ENCODE results near the gene DLEC1.

DLEC1 gene, protein sequence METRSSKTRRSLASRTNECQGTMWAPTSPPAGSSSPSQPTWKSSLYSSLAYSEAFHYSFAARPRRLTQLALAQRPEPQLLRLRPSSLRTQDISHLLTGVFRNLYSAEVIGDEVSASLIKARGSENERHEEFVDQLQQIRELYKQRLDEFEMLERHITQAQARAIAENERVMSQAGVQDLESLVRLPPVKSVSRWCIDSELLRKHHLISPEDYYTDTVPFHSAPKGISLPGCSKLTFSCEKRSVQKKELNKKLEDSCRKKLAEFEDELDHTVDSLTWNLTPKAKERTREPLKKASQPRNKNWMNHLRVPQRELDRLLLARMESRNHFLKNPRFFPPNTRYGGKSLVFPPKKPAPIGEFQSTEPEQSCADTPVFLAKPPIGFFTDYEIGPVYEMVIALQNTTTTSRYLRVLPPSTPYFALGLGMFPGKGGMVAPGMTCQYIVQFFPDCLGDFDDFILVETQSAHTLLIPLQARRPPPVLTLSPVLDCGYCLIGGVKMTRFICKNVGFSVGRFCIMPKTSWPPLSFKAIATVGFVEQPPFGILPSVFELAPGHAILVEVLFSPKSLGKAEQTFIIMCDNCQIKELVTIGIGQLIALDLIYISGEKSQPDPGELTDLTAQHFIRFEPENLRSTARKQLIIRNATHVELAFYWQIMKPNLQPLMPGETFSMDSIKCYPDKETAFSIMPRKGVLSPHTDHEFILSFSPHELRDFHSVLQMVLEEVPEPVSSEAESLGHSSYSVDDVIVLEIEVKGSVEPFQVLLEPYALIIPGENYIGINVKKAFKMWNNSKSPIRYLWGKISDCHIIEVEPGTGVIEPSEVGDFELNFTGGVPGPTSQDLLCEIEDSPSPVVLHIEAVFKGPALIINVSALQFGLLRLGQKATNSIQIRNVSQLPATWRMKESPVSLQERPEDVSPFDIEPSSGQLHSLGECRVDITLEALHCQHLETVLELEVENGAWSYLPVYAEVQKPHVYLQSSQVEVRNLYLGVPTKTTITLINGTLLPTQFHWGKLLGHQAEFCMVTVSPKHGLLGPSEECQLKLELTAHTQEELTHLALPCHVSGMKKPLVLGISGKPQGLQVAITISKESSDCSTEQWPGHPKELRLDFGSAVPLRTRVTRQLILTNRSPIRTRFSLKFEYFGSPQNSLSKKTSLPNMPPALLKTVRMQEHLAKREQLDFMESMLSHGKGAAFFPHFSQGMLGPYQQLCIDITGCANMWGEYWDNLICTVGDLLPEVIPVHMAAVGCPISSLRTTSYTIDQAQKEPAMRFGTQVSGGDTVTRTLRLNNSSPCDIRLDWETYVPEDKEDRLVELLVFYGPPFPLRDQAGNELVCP (N-terminal part only)

DNA sequence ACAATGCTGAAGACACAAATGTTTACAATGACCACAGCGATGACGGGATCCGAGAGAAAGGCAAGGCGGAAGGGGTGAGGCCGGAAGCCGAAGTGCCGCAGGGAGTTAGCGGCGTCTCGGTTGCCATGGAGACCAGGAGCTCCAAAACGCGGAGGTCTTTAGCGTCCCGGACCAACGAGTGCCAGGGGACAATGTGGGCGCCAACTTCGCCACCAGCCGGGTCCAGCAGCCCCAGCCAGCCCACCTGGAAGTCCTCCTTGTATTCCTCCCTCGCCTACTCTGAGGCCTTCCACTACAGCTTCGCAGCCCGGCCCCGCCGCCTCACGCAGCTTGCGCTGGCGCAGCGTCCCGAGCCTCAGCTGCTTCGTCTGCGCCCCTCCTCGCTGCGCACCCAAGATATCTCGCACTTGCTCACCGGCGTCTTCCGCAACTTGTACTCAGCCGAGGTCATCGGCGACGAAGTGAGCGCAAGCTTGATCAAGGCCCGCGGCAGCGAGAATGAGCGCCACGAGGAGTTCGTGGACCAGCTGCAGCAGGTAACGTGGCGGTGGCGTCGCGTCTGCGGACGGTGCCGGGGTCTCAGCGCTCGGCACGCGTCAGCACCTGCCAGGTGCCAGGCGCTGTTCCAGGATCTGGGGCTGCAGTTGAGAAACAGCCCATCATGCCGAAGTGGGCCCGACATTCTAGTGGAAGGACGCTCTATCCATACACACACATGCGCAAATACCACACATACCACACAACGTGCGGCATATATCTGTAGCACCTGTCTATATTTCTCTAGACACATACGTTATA, at the start of gene DLEC1:
Gene DLEC1 (plus strand): TSS at position 108 of the 798 bp plus-strand sequence. CDS start 18 bp downstream, at position 126.
- no peak for DNase-seq

DNA sequence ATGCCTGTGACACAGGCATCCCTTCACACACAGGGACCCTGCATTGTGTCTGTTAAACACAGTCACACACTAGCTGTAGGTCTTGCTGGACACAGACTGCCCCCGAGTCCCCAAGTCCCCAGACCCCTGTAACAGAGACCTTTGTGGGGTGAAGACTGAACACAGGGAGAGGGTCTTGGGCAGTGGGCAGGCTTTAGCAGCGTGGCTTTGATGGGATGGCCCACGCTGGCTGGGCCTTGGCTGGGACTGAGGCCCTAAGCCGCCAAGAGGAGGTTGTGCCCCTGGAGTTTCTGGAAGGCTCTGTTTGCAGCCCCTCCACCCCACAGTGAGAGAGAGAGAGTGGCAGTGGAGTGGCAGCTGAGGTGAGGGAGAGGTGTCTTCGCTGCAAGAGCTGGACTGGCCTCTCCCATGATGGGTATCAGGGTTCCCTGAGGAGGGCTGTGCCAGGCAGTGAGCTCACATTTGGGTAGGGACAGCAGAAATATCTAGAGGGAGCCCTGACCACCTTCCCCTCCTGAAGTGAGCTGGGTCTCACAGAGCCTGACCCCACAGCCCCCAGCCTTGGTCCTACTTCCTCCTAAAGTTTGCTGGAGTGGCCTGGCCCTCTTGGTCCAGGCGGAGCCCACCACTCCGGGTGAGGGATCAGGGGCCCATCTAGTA, 49.1 kb upstream of the DLEC1 start:
- DNase-seq: peak; percentile 36

DNA sequence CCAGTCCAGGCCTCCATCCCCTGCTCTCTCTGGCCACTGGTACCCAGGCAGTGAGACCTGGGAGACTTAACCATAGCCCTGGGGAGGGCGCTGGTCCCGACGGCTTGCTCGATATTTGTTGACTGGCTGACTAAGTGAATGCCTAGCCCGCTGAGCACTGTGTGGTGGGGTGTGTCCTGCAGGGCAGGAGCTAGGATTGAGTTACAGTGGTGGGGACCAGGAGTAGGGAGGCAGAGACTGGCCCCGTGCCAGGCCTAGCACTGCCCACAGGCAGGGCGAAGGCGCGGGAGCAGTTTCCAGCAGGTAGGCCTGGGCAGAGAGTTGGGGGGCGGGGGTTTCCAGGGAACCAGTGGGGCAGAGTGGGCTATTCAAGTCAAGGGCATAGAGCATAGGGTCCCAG, 48.5 kb upstream of the DLEC1 start, which contains the start of gene VILL:
Gene VILL (plus strand): TSS at position 260 of the 400 bp plus-strand sequence. CDS start 2,887 bp downstream, outside the sequence.
- peak; percentile 43 for DNase-seq

DNA sequence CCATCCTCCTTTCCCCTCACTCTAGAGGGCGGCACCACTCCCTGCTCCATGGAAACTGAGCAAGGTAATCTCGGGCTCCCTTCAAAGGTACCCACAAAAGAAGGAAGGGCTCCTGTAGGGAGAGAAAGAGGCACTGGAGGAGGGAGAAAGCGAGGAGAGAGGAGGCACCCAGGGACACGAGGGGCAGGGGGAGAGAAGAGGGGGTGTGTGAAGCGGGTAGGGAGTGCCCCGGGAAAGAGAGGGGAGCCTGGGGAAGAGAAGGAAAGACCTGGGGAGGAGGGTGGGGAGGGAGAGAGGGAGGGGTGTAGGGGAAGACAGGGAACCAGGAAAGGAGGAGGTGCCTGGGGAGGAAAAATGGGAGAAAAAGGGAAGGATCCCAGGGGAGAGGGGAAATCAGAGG, 47.9 kb upstream of the DLEC1 start:
- no peak for DNase-seq

DNA sequence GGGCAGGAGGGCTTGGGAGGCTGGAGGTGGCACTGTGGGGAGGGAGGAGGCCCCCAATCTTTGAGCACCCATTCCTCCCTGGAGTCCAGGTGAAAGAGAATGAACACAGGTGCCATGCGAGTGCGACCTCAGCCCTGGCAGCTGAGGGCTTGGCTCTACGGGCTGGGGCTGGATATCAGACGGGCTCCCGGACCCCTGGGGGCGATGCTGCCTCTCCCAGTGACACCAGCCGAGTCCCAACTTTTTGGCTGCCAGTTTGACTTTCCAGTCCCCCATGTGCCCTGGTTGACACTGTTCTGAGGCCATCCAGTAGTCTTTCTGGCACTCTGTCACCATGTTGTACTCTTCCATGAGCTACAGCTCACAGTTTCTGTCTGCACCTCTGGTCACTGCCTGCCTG, 47.2 kb upstream of the DLEC1 start:
- DNase-seq: peak; percentile 23

DNA sequence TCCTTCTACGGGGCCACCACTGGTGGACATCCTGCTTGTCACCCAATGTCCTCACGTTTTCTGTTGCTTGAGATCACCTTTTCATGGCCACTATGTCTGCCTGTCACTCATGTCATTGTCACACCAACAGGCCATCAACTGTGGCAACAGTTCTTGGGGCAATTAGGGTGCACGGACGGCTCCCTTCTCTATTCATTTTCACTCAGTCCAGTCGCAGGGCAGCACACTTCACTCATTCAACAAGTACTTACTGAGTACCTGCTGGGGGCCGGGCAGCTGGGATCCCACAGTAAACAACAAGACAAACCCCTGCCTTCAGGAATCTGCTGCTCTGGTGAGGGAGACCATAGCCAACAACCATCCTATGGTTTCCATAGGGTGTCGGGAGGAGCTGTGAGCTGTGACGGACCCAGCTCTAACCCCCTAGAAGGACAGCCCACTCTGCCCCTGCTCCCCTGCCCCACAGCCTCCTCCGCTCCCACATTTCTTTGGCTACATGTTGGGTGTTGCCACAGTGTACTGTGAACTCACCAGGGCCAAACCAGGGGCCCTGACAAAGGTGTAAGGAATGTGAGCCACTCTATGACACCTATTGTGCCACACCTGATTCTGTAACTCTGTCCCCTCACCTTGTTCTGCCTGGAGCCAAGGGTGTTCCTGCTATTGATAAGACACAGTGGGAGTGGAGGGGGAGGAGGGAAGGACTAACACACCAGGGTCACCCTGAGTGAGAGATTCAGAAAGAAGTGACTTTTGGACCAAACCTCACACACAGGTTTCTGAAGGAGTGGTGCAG, 46.5 kb upstream of the DLEC1 start:
- DNase-seq: peak; percentile 21

DNA sequence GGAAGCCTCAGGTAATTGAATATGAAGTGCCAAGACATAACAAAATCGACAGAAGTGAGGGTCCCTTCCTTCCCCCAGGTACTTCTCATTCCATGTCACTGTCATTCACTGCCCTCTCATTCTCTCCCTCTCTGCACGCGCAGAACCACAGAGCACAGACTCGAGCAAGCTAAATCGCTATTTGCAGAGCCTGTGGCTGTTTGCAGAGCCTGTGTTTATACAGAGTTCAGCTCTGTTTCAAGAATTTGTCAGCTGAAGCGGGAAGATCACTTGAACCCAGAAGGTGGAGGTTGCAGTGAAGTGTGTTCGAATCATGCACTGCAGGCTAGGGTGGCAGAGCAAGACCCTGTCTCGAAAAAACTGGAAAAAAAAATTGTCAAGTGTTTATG, 45.9 kb upstream of the DLEC1 start:
- DNase-seq: peak; percentile 21

DNA sequence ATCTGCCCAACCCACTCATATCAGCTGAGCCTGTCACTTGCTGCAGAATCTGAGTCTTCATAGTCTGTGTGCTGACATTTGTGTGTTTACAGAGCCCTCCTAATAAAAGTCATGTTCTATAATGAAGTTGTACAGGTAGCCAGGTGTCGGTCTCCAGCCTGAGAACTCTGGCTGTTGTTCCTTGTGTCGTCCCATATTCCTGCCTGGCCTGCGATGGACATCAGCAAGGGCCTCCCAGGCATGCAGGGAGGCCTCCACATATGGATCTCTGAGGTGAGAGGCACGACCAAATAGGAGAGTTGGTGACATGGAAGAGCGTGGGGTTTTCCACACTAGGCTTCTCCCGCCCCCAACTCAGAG, 45.6 kb upstream of the DLEC1 start:
- DNase-seq: no peak

DNA sequence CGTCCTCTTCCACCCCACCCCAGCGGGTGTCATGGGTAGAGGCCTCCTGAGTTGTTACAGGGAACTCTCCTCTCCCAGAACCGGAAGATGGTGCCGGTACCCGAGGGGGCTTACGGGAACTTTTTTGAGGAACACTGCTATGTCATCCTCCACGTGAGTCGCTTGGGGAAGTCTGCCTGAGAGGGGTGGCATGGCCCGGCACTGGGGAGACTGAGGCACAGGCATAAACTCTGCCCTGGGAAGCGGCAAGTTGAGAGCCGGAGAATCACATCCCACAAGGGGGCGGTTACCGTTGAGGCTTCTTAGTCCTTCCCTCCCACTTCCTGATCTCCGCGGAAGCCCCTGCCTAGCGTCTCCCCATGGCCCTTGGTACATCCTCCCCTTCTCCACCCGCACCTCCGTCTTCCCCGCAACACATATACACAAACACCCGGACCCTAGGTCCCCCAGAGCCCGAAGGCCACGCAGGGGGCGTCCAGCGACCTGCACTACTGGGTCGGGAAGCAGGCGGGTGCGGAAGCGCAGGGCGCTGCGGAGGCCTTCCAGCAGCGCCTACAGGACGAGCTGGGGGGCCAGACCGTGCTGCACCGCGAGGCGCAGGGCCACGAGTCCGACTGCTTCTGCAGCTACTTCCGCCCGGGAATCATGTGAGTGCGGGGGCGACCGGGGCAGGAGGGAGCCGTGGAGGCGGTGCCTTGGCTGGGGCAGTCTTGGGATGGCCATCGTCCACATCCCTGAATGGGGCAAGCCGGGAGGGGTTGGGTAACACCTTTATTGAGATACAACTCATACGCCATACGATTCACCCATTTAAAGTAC, 45.0 kb upstream of the DLEC1 start:
- DNase-seq: peak; percentile 88

DNA sequence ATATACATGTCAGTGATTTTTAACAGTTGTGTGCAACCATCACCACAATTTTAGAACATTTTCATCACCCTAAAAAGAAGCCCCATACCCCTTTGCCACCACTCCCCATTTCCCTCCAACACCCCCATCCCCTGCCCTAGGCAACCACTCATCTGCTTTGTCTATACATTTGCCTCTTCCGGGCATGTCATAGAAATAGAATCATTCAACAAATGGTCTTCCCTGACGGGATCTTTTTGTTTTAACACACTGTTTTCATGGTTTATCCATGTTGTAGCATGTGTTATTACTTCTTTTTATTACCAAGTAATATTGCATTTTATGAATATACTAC, 44.4 kb upstream of the DLEC1 start:
- DNase-seq: no peak

DNA sequence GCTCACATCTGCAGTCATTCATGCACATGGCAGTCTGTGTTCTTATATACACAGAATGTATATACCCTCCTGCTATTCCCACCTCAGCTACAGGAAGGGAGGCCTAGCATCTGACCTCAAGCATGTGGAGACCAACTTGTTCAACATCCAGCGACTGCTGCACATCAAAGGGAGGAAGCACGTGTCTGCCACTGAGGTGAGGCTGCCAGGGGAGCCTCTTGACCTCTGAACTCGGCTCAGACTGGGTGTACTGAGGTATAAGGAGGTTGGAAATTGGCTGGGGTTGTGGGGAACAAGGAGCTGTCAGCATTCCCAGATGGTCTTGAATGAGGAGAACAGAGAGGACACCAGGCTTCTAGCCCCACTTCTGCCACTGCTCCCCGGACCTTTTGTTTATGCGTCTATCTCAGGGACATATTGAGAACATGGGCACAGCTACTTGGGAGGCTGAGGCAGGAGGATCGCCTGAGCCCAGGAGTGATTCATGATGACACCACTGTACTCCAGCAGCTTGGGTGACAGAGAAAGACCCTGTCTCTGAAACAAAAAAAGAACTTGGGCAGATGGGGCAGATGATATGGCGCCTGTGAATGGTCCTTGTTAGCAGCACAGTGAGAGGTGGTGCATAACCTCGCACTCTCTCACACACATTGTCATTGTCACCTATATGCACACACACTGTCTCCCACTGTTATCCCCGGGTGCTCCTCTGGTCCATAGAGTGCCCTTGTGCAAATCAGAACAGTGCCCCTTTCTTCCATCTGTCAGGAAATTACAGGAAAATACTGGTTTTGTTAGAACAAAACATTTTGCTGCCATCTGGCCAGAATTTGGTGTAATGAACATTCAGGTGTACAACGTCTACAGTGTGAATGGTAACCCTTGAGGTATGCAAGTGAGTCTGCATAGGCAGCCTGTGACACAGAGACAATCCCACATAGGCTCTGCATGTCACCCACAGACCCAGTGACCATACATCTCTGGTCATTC, 43.1 kb upstream of the DLEC1 start:
- peak; percentile 13 for DNase-seq

DNA sequence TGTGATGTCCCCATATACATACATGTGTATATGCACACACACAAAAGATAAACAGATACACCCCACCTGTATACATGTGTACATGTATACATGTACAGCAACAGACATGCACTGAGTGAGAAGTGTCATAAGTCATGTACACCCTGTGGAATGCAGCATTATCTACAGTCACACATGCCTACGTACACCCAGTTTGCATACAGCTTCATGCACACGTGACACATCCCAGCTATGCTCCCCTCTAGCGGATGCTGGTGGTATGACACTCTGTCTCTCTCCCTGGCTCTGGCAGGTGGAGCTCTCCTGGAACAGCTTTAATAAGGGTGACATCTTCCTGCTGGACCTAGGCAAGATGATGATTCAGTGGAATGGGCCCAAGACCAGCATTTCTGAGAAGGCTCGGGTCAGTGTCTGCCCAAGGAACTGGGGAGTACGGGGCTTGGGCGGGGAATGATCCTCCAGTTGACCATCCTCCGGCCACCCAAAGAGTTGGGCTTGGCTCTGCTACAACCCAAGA, 42.2 kb upstream of the DLEC1 start:
- DNase-seq: peak; percentile 76

DNA sequence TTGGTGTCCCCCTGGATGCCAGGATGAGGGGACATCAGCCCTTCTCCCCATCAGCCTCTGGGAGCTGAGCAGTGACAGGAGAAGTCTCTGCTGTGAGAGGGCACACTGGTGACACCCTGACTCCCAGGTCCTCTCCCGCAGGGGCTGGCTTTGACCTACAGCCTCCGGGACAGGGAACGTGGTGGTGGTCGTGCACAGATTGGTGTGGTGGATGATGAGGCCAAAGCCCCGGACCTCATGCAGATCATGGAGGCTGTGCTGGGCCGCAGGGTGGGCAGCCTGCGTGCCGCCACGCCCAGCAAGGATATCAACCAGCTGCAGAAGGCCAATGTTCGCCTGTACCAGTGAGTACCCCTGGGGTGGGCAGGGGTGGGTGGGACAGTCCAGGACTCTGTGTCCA, 41.7 kb upstream of the DLEC1 start:
- peak; percentile 34 for DNase-seq

DNA sequence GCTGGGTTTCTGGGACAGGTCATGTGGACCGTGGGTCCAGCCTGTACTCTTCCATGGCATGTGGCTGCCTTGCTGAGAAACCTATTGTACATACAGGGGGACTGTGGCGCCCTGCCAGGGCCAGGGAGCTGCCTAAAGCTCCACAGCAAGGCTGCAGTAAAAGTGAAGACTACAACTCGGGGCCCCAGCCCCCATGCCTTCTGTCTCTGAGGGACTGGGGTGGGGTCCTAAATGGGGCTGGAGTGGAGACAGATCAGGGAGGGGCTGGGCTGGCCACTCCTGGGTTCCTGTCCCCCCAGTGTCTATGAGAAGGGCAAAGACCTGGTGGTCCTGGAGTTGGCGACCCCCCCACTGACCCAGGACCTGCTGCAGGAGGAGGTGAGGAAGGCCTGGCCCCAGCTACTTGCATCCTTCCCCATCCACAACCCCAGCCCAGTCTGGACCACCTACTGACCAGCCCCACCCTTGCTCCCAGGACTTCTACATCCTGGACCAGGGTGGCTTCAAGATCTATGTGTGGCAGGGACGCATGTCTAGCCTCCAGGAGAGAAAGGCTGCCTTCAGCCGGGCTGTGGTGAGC, 41.1 kb upstream of the DLEC1 start:
- DNase-seq: peak; percentile 39

DNA sequence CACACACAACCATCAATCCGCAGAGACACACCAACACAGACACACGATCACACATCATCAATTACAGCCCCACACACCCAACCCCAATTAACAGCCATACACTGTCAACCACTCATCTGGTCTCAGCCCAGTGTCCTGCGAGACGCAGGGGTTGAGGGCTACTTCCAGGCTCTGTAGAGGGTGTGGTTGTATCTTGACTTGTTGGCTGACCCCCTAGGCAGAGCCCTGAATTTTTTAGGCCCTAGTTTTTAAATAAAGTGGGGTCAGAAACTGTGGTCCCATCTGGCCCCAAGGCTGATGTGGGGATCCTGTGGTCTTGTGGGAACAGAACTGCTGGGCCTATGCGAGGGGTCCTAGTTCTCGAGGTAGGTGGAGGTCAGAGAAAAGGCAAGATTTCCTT, 39.2 kb upstream of the DLEC1 start:
- peak; percentile 18 for DNase-seq

DNA sequence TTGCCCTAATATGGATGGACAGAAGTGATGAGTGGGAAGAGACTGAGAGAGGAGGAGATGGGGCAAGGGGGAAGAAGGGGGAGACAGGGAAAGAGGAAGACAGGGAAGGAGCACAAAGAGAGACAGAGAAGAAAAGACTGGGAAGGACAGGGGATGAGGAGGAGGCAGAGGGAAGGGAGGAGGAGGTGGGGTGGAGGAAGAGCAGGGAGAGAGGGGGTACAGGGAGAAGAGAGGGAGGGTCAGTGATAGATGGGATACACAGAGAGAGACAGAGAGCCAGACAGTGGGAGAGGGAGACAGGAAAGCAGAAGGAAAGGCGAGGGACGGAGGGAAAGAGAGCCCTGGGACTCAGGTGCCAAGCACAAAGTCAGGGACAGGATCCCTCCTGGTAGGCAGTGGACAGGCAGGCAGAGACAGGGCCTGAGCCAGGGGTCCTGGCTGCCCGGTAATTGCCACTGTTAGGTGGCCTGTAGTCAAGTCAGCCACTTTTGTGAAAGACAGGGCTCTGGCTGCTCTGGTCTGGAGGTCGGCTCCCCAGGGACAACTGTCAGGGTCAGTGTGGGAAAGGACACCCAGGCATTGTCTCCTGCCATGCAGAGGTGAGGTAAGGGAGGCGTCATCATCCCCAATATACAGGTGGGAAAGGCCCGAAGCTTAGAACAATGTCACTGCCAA, 38.6 kb upstream of the DLEC1 start:
- peak; percentile 36 for DNase-seq

DNA sequence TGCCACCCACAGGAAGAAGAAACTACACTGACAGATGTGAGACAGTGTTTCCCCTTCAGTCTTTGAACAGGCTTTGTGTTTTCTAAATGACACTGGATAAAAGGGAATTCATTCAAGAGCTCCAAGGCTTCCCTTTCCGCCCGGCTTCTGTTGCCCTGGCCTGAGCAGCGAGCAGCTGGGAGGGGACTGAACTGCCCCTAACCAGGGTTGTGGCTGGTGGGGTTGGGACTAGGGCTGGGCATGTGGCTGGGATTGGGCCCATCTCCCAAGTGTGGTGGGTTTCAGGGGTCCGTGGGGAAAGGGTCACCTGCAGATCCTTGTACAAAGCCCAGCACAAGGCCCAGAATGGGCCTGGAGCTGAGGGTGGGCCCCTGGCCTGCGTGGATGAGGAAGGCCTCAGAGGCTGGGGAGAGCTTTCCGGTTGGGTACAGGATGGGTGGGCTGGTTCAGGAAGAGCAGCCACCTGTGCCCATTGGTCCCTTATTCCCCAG, 38.0 kb upstream of the DLEC1 start:
- peak; percentile 23 for DNase-seq

All from left hindlimb (tissue), 1 donor.